Gastrocnemius medialis (tissue), 4 donors: Measurements from ENCODE around the gene KLF7. TPM values are rescaled to one million over a fixed set of nuclear protein-coding genes. Genes with fewer than 3 reads are reported as not detected.
A peak's percentile ranks its signal among the peaks of the same experiment; 100 is the strongest.

Source experiments
- ATAC-seq, 2 donors: fragments of 150-250 bp; one replicate each; pipeline ENCODE4 v1.9.1; 2016
- DNase-seq, 2 donors: peaks; one replicate each; pipeline ENCODE4 v3.0.0-alpha.2; 2019
- H3K27ac ChIP-seq, 4 donors: fragments of 200-600 bp; sonication (generic); 1 replicate in 1 of 4; 2 replicates in 3 of 4; pipeline ENCODE4 v1.5.1; 2016 to 2018; ENCODE audit warnings: mild to moderate bottlenecking in 2 of 4, moderate library complexity in 1 of 4
- H3K27me3 ChIP-seq, 3 donors: fragments of 200-600 bp; sonication (generic) in 2 of 3; 1 replicate in 1 of 3; 2 replicates in 2 of 3; pipeline versions ENCODE4 v1.5.1 to v1.6.0; 2016 to 2019; ENCODE audit warnings: mild to moderate bottlenecking in 1 of 3, moderate library complexity in 1 of 3
- H3K36me3 ChIP-seq, 2 donors: fragments of 200-600 bp; sonication (generic) in 1 of 2; one replicate each; pipeline ENCODE4 v1.5.1; 2017 to 2018
- H3K4me1 ChIP-seq, 2 donors: fragments of 200-600 bp; sonication (generic) in 1 of 2; one replicate each; pipeline ENCODE4 v1.5.1; 2016 to 2017; ENCODE audit warnings: mild to moderate bottlenecking in 2 of 2
- H3K4me3 ChIP-seq, 4 donors: fragments of 200-600 bp; sonication (generic) in 3 of 4; 1 replicate in 1 of 4; 2 replicates in 3 of 4; pipeline ENCODE4 v1.5.1; 2016 to 2019; ENCODE audit warnings: mild to moderate bottlenecking in 2 of 4
- H3K9me3 ChIP-seq, 3 donors: fragments of 200-600 bp; sonication (generic) in 2 of 3; 1 replicate in 1 of 3; 2 replicates in 2 of 3; pipeline ENCODE4 v1.5.1; 2016 to 2019
- CTCF ChIP-seq, 5 experiments: fragments of 450-650 bp in 3 of 5; fragments of 200-600 bp in 2 of 5; sonication (generic) in 2 of 5; IDR thresholded peaks in 4 of 5; conservative IDR thresholded peaks in 1 of 5; 1 replicate in 4 of 5; 2 replicates in 1 of 5; pipeline ENCODE4 v1.5.1; 2016 to 2019; ENCODE audit warnings: antibody characterized with exemption in 5 of 5, mild to moderate bottlenecking in 3 of 5, moderate library complexity in 3 of 5
- POLR2A ChIP-seq, 2 donors: fragments of 450-650 bp; IDR thresholded peaks; one replicate each; pipeline ENCODE4 v1.6.1; 2017; ENCODE audit warnings: antibody characterized with exemption in 2 of 2, mild to moderate bottlenecking in 2 of 2, moderate library complexity in 2 of 2
- in situ Hi-C, 4 donors: fragments of 200-750 bp; cut with MboI; loops; one replicate each; pipeline versions ENCODE4 v1.15.0 to v1.8.0; 2017; ENCODE audit warnings: low sequenced_read_pairs in 4 of 4
- intact Hi-C: fragments of 100-400 bp; cut with DNase I; formaldehyde crosslinking; loops from one replicate; pipeline ENCODE4 v1.15.1; 2023; ENCODE audit warnings: low total_unique reads
- total RNA-seq, 4 donors: library from RNA; depleted of rRNA; stranded (reverse); fragments of >200 nt; gene quantifications; one replicate each; pipeline versions ENCODE4 v1.1.0 to v1.2.3, GENCODE V29; 2016

Gene KLF7
- total RNA-seq, 4 donors from 2014 or later: 6.8 to 12.0 (median 7.6) TPM

GRCh38 chr2:207086136-207086535 lies 79.6 kb downstream of the KLF7 start:
- ATAC-seq (peak; percentile 61 to 75), DNase-seq (peak; percentile 15 to 16)
- in situ Hi-C loops: no loop called here
- no peak for TF ChIP-seq POLR2A (IDR thresholded peaks at IDR 0.05)
- no peak for TF ChIP-seq CTCF (IDR thresholded peaks at IDR 0.05 in 4 of 5, conservative IDR thresholded peaks at IDR 0.05 in 1 of 5)
- H3K9me3 ChIP-seq: no peaks in the 10 kb centered on the region
- intact Hi-C loops: no loop called here
- H3K36me3 ChIP-seq: peaks cover 0 to 6% of the 10 kb centered on the region in 2 donors
- H3K27me3 ChIP-seq: no peaks in the 10 kb centered on the region
- H3K4me3 ChIP-seq: no peak overlapping the region
- H3K4me1 ChIP-seq: peaks cover 15 to 31% of the 10 kb centered on the region in 2 donors
- H3K27ac ChIP-seq: peak overlapping the region; percentile 5 to 56 (median 19)

- Histone ChIP-seq H3K4me1 (peaks cover 9 to 20% of the 10 kb centered on the region in 2 donors), H3K36me3 (peaks cover 0 to 17% of the 10 kb centered on the region in 2 donors), H3K4me3 (no peak overlapping the region), H3K9me3 (no peaks in the 10 kb centered on the region), H3K27ac (no peak overlapping the region), H3K27me3 (no peaks in the 10 kb centered on the region)
- intact Hi-C loops (no loop called here), in situ Hi-C loops (no loop called here)
- no peak for TF ChIP-seq CTCF (IDR thresholded peaks at IDR 0.05 in 4 of 5, conservative IDR thresholded peaks at IDR 0.05 in 1 of 5)
- no peak for DNase-seq
- ATAC-seq: no peak
Measured at GRCh38 chr2:207085110-207085509, 80.6 kb downstream of the KLF7 start.

GRCh38 chr2:207083361-207084110 lies 82.2 kb downstream of the KLF7 start:
- in situ Hi-C loops: no loop called here
- Histone ChIP-seq H3K9me3 (no peaks in the 10 kb centered on the region), H3K4me3 (no peak overlapping the region), H3K27ac (peak overlapping the region in 3 of 4 donors; percentile 6 to 39 (median 17)), H3K36me3 (peaks cover 0 to 25% of the 10 kb centered on the region in 2 donors), H3K27me3 (no peaks in the 10 kb centered on the region), H3K4me1 (peaks cover 7 to 16% of the 10 kb centered on the region in 2 donors)
- DNase-seq: no peak
- peak in 1 of 2 donors; percentile 36 for ATAC-seq
- intact Hi-C loops: no loop called here
- no peak for TF ChIP-seq CTCF (IDR thresholded peaks at IDR 0.05 in 4 of 5, conservative IDR thresholded peaks at IDR 0.05 in 1 of 5)

GRCh38 chr2:207082619-207083018 lies 83.1 kb downstream of the KLF7 start:
- Histone ChIP-seq H3K4me1 (peaks cover 7 to 12% of the 10 kb centered on the region in 2 donors), H3K9me3 (no peaks in the 10 kb centered on the region), H3K27ac (peak overlapping the region; percentile 5 to 14 (median 8)), H3K27me3 (no peaks in the 10 kb centered on the region), H3K4me3 (no peak overlapping the region), H3K36me3 (peaks cover 0 to 25% of the 10 kb centered on the region in 2 donors)
- TF ChIP-seq POLR2A (IDR thresholded peaks at IDR 0.05): no peak
- TF ChIP-seq CTCF (IDR thresholded peaks at IDR 0.05 in 4 of 5, conservative IDR thresholded peaks at IDR 0.05 in 1 of 5): no peak
- DNase-seq: no peak
- in situ Hi-C loops: no loop called here
- no peak for ATAC-seq
- intact Hi-C loops: no loop called here
